SK-N-MC (cell line): ENCODE measurements around the gene PCNX2.

ENCODE experiments used
- EZH2 ChIP-seq: fragments of 200-600 bp; sonication (generic); IDR thresholded peaks from one replicate; pipeline ENCODE4 v1.6.1; 2017; ENCODE audit warnings: antibody characterized with exemption
- POLR2AphosphoS5 ChIP-seq: IDR thresholded peaks from 2 replicates; pipeline ENCODE4 v1.6.1; 2012; ENCODE audit warnings: mild to moderate bottlenecking, low read depth, low read length, borderline replicate concordance

- TF ChIP-seq EZH2, result no peak
- TF ChIP-seq POLR2AphosphoS5, result no peak
These were observed 268.5 kb downstream of the PCNX2 start for GRCh38 chr1:233027046-233027445.
